Left lung (tissue), 10 donors: ENCODE results near the gene TECPR1. TPM values are rescaled to one million over a fixed set of nuclear protein-coding genes. Genes with fewer than 3 reads are reported as not detected.

Experiments
- ATAC-seq: fragments of 200-7000 bp; cut with Tn5 transposase; one replicate; pipeline ENCODE4 v1.9.1; 2020; ENCODE audit warnings: moderate library complexity
- DNase-seq, 4 donors: peaks; one replicate each; pipeline ENCODE4 v3.0.0-alpha.2; 2013 to 2020
- H3K27ac ChIP-seq, 2 donors: fragments of 200-600 bp; sonication (generic) in 1 of 2; one replicate each; pipeline versions ENCODE4 v1.5.0 to v1.8.0; 2020 to 2021
- H3K27me3 ChIP-seq, 2 donors: fragments of 200-600 bp; sonication (generic) in 1 of 2; one replicate each; pipeline versions ENCODE4 v1.5.0 to v1.8.0; 2020 to 2021
- H3K36me3 ChIP-seq, 2 donors: fragments of 200-600 bp; sonication (generic) in 1 of 2; one replicate each; pipeline versions ENCODE4 v1.5.0 to v1.8.0; 2020 to 2021
- H3K4me1 ChIP-seq, 2 donors: fragments of 200-600 bp; one replicate each; pipeline ENCODE4 v1.8.0; 2021
- H3K4me3 ChIP-seq, 2 donors: fragments of 200-600 bp; sonication (generic) in 1 of 2; one replicate each; pipeline versions ENCODE4 v1.5.0 to v1.8.0; 2020 to 2021; ENCODE audit warnings: mild to moderate bottlenecking in 1 of 2
- H3K9me3 ChIP-seq, 2 donors: fragments of 200-600 bp; sonication (generic) in 1 of 2; one replicate each; pipeline versions ENCODE4 v1.5.0 to v1.8.0; 2020 to 2021
- intact Hi-C, 2 donors: fragments of 100-400 bp; cut with DNase I; formaldehyde crosslinking; loops; one replicate each; pipeline versions ENCODE4 v1.11.2 to v1.14.2; 2022
- polyA plus RNA-seq, 6 donors: library from polyadenylated mRNA; unstranded; fragments of 120-200 nt; gene quantifications; one replicate each; pipeline ENCODE4 v1.2.1, GENCODE V29; 2013; ENCODE audit not compliant: insufficient read length in 6 of 6
- total RNA-seq, 2 donors: library from RNA; stranded (reverse); fragmentation: NEBNext Ultra II Directional; extraction: Animal tissue kit (Norgen Biotek cat#: 25700); gene quantifications; one replicate each; pipeline ENCODE4 v1.2.1, GENCODE V29; 2021
- TF ChIP-seq, protein P1 (sequence below), 2 donors: fragments of 200-600 bp; sonication (generic) in 1 of 2; IDR thresholded peaks; one replicate each; pipeline versions ENCODE4 v1.5.0 to v1.8.0; 2021; ENCODE audit warnings: antibody characterized with exemption in 2 of 2
- donor health status: DM: no; HTN: yes; CAD: no.
- donor health status: DM: no; HTN: no; CAD: no.

Gene TECPR1
- total and polyA plus RNA-seq, 8 donors = 24.5 to 67.4 (median 28.7) TPM

DNA sequence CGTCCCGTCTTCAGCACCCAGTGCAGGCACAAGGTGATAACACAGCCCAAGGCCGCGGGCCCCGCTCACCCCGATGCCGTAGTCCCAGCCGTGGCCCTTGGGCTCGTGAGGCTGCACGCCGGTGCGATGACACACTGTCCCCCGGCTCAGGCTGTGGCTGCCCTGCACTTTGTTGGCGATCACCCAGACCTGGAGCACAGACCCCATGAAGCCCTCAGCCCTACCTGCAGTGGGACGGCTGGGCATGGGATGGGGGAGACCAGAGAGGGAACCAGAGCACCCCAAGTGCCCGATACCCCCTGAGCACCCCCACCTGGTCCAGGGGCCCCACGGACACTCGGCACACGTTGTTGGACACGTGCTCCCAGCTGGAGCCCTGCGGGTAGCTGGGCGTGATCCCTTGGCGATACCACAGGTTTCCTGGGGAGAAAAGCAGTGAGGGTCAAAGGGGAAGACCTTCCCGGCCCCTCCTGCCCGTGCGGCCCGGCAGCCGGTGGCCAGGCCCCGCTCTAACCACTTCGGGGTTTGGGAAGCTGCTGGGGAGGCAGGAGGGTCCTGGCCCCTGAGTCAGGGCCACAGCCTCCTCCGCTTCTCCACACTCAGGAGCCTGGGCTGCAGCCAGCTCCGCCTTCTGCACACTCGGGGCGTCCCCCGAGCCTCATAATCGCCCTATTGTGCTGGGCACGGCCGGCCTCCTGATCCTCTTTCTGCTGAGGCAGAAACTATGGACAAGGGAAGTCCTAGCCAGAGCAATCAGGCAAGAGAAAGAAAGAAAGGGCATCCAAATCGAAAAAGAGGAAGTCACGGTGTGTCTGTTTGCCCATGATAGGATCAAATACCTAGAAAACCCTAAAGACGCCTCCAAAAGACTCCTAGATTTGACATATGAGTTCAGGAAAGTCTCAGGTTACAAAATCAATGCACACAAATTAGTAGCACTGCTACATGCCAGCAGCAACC lies 34.1 kb downstream of the TECPR1 start:
- H3K4me1 ChIP-seq = no peaks in the 10 kb centered on the region
- H3K27ac ChIP-seq = no peak overlapping the region
- H3K36me3 ChIP-seq = peaks cover 0 to 72% of the 10 kb centered on the region in 2 donors
- no peak overlapping the region for H3K4me3 ChIP-seq
- no peaks in the 10 kb centered on the region for H3K27me3 ChIP-seq
- intact Hi-C loops = no loop called here
- H3K9me3 ChIP-seq = no peaks in the 10 kb centered on the region
- ATAC-seq (no peak), DNase-seq (peak in 2 of 4 donors; percentile 29 to 78)
- TF ChIP-seq, protein P1, sequence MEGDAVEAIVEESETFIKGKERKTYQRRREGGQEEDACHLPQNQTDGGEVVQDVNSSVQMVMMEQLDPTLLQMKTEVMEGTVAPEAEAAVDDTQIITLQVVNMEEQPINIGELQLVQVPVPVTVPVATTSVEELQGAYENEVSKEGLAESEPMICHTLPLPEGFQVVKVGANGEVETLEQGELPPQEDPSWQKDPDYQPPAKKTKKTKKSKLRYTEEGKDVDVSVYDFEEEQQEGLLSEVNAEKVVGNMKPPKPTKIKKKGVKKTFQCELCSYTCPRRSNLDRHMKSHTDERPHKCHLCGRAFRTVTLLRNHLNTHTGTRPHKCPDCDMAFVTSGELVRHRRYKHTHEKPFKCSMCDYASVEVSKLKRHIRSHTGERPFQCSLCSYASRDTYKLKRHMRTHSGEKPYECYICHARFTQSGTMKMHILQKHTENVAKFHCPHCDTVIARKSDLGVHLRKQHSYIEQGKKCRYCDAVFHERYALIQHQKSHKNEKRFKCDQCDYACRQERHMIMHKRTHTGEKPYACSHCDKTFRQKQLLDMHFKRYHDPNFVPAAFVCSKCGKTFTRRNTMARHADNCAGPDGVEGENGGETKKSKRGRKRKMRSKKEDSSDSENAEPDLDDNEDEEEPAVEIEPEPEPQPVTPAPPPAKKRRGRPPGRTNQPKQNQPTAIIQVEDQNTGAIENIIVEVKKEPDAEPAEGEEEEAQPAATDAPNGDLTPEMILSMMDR (IDR thresholded peaks at IDR 0.05) = no peak

DNA sequence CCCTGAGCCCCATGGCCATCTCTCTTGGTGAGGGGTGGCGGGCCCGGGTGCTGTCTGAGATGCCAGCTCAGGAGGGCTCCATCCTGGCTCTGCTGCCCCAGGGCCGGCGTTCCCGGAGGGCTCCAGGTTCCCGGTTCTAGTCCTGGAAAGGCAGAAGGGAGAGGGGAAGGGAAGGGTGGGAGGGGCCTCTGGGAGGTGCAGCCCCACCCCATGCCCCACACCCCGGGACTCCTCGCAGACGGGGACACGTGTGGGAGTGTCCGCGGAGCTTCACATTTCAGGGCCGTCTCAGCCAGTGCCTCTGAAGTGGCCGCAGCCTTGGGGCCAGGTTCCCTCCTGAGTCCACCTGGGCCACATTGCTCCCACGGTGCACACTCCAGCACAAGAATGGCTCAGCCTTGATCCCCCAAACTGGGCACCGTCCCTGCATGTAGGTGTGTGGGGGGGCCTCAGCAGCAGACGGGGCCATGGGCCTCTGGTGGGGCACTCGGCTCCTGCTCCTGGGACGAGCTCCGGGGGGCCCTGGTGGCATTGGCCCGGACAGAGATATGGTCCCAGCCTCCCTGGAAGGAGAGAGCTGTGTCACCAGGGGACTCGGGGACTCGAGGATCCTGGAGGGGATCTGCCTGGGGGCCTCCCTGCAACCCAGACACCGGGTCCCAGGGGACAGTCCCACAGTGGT lies 35.0 kb downstream of the TECPR1 start:
- no peak for ATAC-seq

DNA sequence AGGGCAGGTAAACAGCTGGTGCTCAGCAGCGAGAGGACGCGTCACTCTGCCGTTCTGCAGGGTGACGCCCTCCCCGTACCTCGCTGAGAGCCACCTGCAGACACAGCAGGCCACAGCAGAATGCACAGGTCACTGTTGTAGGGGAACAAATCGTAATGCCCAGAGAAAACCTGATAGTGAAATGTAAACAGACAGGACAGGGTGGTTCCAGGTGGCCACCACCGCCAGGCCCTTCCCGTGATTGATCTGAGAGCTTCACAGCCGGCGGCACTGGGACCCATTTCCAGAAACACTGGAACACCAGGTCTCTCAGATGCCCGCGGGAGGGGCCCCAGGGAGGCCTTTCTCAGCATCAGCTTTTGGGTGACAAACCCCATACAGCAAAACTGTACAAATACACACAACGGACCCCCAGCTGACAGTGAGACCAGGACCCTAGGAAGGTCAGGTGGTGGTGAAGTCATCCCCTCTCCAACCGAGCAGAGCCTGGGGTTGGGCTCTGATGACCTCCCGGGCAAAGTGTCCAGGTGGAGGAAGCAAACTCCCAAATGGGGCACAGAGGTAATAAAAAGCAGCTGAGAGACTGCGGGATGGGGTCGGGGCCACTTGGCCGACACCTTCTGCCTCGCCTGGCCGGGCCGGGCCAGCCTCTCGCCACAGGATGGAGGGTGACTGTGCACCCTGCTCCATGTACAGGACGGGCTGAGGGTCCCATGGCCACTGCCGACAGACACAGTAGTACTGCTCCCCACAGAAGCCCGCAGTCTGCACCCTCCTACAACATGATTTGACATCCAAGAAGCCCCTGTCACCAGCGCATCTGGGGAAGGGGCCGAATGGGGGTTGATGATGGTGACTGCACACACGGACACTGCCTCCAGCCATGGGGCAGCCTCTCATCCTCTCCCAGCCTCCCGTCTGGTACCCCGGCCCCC lies 36.2 kb downstream of the TECPR1 start:
- peaks cover 0 to 18% of the 10 kb centered on the region in 2 donors for H3K27me3 ChIP-seq
- H3K9me3 ChIP-seq = no peaks in the 10 kb centered on the region
- intact Hi-C loops = no loop called here
- no peak for ATAC-seq
- H3K4me1 ChIP-seq = peaks cover 0 to 8% of the 10 kb centered on the region in 2 donors
- DNase-seq = peak in 2 of 4 donors; percentile 25 to 67
- H3K27ac ChIP-seq = no peak overlapping the region
- TF ChIP-seq, protein P1 (IDR thresholded peaks at IDR 0.05) = no peak
- H3K36me3 ChIP-seq = peaks cover 0 to 51% of the 10 kb centered on the region in 2 donors
- no peak overlapping the region for H3K4me3 ChIP-seq

More for the DNA sequence above, 35.0 kb downstream of the TECPR1 start:
- intact Hi-C loops = no loop called here
- TF ChIP-seq, protein P1 (IDR thresholded peaks at IDR 0.05) = no peak
- Histone ChIP-seq H3K4me3 (no peak overlapping the region), H3K27ac (no peak overlapping the region), H3K27me3 (peaks cover 0 to 5% of the 10 kb centered on the region in 2 donors), H3K4me1 (no peaks in the 10 kb centered on the region), H3K9me3 (no peaks in the 10 kb centered on the region), H3K36me3 (peaks cover 0 to 63% of the 10 kb centered on the region in 2 donors)
- peak in 2 of 4 donors; percentile 28 to 75 for DNase-seq

DNA sequence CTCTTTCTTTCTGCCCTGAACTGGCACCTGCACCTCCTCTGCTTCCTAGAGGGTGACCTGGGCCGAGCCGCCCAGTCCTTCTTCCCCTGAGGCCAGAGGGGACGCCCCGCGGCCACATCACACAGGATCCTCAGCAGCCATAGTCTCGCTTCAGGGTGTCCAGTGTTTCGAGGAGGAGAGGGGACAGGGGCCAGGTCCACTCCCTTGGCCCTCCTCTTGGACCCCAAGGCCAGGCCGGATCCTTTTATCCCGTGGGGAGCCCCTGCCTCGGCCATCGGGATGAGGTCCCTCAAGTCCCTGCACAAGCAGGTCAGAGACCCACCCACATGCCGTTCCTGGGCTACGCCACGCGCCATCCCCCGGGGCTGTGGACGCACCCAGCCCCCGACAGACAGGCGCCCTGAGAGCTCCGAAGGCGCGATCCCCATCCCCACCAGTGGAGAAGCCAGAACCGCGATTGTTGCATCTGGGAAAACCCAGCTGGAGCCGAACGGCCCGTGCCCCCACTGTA lies 37.2 kb downstream of the TECPR1 start:
- intact Hi-C loops = no loop called here
- TF ChIP-seq, protein P1 (IDR thresholded peaks at IDR 0.05) = no peak
- Histone ChIP-seq H3K4me3 (no peak overlapping the region), H3K4me1 (peaks cover 0 to 8% of the 10 kb centered on the region in 2 donors), H3K9me3 (no peaks in the 10 kb centered on the region), H3K27ac (no peak overlapping the region), H3K27me3 (peaks cover 0 to 27% of the 10 kb centered on the region in 2 donors), H3K36me3 (peaks cover 0 to 41% of the 10 kb centered on the region in 2 donors)
- no peak for ATAC-seq
- peak in 2 of 4 donors; percentile 29 to 78 for DNase-seq
